ENCODE results near the gene UBXN7. TPM values are rescaled to one million over a fixed set of nuclear protein-coding genes. Genes with fewer than 3 reads are reported as not detected.

The UBXN7 gene
- total and polyA plus RNA-seq, 4 donors = 5.2 to 45.8 (median 25.3) TPM

DNA sequence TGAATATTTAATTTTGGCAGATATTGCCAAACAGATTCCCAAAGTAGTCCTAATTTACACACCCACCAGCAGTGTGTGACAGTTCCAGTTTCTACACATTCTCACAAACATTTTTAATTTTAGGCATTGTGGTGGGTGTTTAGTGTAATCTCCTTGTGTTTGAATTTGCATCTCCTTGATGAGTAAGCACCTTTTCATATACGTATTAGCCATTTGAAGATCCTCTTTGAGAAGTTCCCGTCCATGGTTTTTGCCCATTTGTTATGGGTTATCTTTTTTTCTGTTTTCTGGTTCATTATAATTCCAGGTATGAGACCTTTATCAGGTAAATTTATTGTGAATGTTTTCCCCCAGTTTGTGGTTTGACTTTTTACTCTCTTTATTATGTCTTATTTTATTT, 91.8 kb downstream of the UBXN7 start:
- H3K27me3 ChIP-seq (ENCODE audit: control insufficient read depth in 3 of 3, insufficient read depth in 3 of 3, low read length in 2 of 3) = no peaks in the 10 kb centered on the region
- no peaks in the 10 kb centered on the region for H3K4me1 ChIP-seq (ENCODE audit: control insufficient read depth in 5 of 5, insufficient read depth in 5 of 5, low read length in 5 of 5)
- no peak overlapping the region for H3K9ac ChIP-seq (ENCODE audit: insufficient read depth in 1 of 2, low read length in 2 of 2)
- ATAC-seq (ENCODE audit: insufficient read depth, low FRiP score) = no peak
- H3K27ac ChIP-seq (ENCODE audit: low read depth in 1 of 2, low read length in 1 of 2) = no peak overlapping the region
- no peak for DNase-seq
- TF ChIP-seq, protein P1, sequence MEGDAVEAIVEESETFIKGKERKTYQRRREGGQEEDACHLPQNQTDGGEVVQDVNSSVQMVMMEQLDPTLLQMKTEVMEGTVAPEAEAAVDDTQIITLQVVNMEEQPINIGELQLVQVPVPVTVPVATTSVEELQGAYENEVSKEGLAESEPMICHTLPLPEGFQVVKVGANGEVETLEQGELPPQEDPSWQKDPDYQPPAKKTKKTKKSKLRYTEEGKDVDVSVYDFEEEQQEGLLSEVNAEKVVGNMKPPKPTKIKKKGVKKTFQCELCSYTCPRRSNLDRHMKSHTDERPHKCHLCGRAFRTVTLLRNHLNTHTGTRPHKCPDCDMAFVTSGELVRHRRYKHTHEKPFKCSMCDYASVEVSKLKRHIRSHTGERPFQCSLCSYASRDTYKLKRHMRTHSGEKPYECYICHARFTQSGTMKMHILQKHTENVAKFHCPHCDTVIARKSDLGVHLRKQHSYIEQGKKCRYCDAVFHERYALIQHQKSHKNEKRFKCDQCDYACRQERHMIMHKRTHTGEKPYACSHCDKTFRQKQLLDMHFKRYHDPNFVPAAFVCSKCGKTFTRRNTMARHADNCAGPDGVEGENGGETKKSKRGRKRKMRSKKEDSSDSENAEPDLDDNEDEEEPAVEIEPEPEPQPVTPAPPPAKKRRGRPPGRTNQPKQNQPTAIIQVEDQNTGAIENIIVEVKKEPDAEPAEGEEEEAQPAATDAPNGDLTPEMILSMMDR (IDR thresholded peaks at IDR 0.05; ENCODE audit: control extremely low read depth, extremely low read depth) = no peak
- peaks cover 0 to 4% (median 1%) of the 10 kb centered on the region in 4 donors for H3K9me3 ChIP-seq (ENCODE audit: control insufficient read depth in 4 of 4, insufficient read depth in 3 of 4, low read length in 3 of 4)
- H3K36me3 ChIP-seq (ENCODE audit: control insufficient read depth in 4 of 4, insufficient read depth in 4 of 4, low read length in 4 of 4) = peaks cover 0 to under 1% (median 0%) of the 10 kb centered on the region in 4 donors
- WGBS, 2 donors = 25 to 49% methylated on average over 2 of the region's 2 CpGs
- no peak overlapping the region for H3K4me3 ChIP-seq

DNA sequence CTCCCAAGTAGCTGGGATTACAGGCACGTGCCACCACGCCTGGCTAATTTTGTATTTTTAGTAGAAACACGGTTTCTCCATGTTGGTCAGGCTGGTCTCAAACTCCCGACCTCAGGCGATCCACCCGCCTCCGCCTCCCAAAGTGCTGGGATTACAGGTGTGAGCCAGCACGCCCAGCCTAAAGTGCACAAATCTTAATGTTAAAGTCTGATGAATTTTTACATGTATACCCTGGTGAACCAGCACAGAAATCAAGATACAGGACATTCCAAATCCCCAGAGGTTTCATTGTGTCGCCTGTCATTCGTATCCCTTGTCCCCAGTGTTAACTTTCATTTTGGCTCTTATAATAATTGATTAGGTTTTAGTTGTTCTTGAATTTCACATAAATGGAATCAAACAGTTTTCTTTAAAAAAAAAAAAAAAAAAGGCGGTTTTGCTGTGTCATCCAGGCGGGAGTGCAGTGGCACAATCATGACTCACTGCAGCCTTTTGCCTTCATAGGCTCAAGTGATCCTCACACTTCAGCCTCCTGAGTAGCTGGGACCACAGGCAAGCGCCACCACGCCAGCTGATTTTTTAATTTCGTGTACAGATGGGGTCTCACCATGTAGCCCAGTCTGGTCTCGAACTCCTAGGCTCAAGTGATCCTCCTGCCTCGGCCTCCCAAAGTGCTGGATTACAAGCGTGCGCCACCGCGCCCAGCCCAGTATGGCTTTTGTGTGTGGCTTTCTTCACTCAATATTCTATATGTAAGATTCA, 92.6 kb downstream of the UBXN7 start:
- Histone ChIP-seq H3K27ac (ENCODE audit: low read depth in 1 of 2, low read length in 1 of 2) (no peak overlapping the region), H3K36me3 (ENCODE audit: control insufficient read depth in 4 of 4, insufficient read depth in 4 of 4, low read length in 4 of 4) (no peaks in the 10 kb centered on the region), H3K4me1 (ENCODE audit: control insufficient read depth in 5 of 5, insufficient read depth in 5 of 5, low read length in 5 of 5) (no peaks in the 10 kb centered on the region), H3K9ac (ENCODE audit: insufficient read depth in 1 of 2, low read length in 2 of 2) (no peak overlapping the region), H3K27me3 (ENCODE audit: control insufficient read depth in 3 of 3, insufficient read depth in 3 of 3, low read length in 2 of 3) (no peaks in the 10 kb centered on the region), H3K9me3 (ENCODE audit: control insufficient read depth in 4 of 4, insufficient read depth in 3 of 4, low read length in 3 of 4) (peaks cover 0 to 4% (median 1%) of the 10 kb centered on the region in 4 donors), H3K4me3 (no peak overlapping the region)
- no peak for ATAC-seq (ENCODE audit: insufficient read depth, low FRiP score)
- DNase-seq = no peak
- TF ChIP-seq, protein P1 (IDR thresholded peaks at IDR 0.05; ENCODE audit: control extremely low read depth, extremely low read depth) = no peak
- WGBS, 2 donors = 85 to 86% methylated on average over 21 of the region's 21 CpGs

DNA sequence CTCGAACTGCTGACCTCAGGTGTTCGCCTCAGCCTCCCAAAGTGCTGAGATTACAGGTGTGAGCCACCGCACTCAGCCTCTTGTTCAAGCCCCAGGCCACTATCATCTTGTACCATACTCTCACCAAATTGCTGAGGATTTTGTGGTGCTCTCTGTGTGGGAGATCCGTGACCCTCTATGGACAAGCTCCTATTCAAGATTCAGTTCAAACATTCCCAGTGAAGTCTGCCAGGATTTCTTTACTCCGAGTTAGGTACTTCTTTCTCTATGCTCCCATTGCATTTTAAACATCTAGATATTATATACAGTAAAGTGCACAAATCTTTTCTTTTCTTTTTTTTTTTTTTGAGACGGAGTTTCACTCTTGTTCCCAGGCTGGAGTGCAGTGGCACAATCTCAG, 93.2 kb downstream of the UBXN7 start:
- 88 to 92% methylated on average over 6 of the region's 6 CpGs for WGBS, 2 donors
- no peaks in the 10 kb centered on the region for H3K27me3 ChIP-seq (ENCODE audit: control insufficient read depth in 3 of 3, insufficient read depth in 3 of 3, low read length in 2 of 3)
- no peak for DNase-seq
- peaks cover 0 to 4% (median 1%) of the 10 kb centered on the region in 4 donors for H3K9me3 ChIP-seq (ENCODE audit: control insufficient read depth in 4 of 4, insufficient read depth in 3 of 4, low read length in 3 of 4)
- H3K9ac ChIP-seq (ENCODE audit: insufficient read depth in 1 of 2, low read length in 2 of 2) = no peak overlapping the region
- TF ChIP-seq, protein P1 (IDR thresholded peaks at IDR 0.05; ENCODE audit: control extremely low read depth, extremely low read depth) = no peak
- H3K36me3 ChIP-seq (ENCODE audit: control insufficient read depth in 4 of 4, insufficient read depth in 4 of 4, low read length in 4 of 4) = no peaks in the 10 kb centered on the region
- H3K4me1 ChIP-seq (ENCODE audit: control insufficient read depth in 5 of 5, insufficient read depth in 5 of 5, low read length in 5 of 5) = no peaks in the 10 kb centered on the region
- no peak overlapping the region for H3K4me3 ChIP-seq
- no peak overlapping the region for H3K27ac ChIP-seq (ENCODE audit: low read depth in 1 of 2, low read length in 1 of 2)
- ATAC-seq (ENCODE audit: insufficient read depth, low FRiP score) = no peak
